HG03039 (cell line): ENCODE results near the gene OR13C2.
"Not testable (repeated sequence)": the region's sequence is repeated elsewhere in the genome, so short reads cannot be mapped to it uniquely, and the experiment has no call there.

ENCODE experiments used
- ATAC-seq: cut with Tn5 transposase; IDR thresholded peaks from one replicate; pipeline ENCODE4 v1.9.1; 2021; ENCODE audit warnings: mild to moderate bottlenecking, moderate library complexity; ENCODE audit not compliant: unreplicated experiment

The OR13C2 gene, protein sequence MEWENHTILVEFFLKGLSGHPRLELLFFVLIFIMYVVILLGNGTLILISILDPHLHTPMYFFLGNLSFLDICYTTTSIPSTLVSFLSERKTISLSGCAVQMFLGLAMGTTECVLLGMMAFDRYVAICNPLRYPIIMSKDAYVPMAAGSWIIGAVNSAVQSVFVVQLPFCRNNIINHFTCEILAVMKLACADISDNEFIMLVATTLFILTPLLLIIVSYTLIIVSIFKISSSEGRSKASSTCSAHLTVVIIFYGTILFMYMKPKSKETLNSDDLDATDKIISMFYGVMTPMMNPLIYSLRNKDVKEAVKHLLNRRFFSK

DNA sequence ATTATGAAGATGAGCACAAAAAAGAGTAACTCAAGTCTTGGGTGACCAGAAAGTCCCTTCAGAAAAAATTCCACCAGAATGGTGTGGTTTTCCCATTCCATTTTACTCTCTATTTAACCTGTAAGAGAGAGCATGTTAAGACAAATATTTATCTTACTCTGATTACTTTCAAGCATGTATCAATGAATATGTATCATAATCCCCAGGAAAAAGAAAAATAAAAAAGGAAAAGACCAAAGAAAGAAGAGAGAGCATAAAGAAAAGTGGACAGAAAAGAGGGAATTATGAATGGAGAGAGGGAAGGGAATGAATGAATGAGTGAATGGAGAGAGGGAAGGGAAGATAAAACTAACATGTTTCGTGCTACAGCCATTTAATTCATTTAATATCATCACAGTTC is at the start of gene OR13C2:
Gene OR13C2 (minus strand): TSS at position 101 of the 400 bp plus-strand sequence. CDS start 0 bp downstream, at position 101.
- ATAC-seq: not testable (repeated sequence)

- ATAC-seq: no peak
Measured at GRCh38 chr9:104635456-104635855, 30.0 kb upstream of the OR13C2 start.

- ATAC-seq: no peak
Measured at GRCh38 chr9:104633976-104634520, 28.6 kb upstream of the OR13C2 start.

- ATAC-seq: not testable (repeated sequence)
Measured at GRCh38 chr9:104625964-104626363, 20.5 kb upstream of the OR13C2 start.

- ATAC-seq: no peak
Measured at GRCh38 chr9:104618104-104618503, 12.7 kb upstream of the OR13C2 start, which contains the start of gene OR13C9. Gene OR13C9, minus strand, starts transcription at chr9:104618204. Its CDS starts 0 bp downstream, at chr9:104618204.

- no peak for ATAC-seq
Measured at GRCh38 chr9:104617418-104617817, 12.0 kb upstream of the OR13C2 start.

- ATAC-seq: no peak
Measured at GRCh38 chr9:104611213-104611612, 5.8 kb upstream of the OR13C2 start.

- no peak for ATAC-seq
Measured at GRCh38 chr9:104608336-104608735, 2.9 kb upstream of the OR13C2 start.

- ATAC-seq: no peak
Measured at GRCh38 chr9:104606152-104606551, 725 bp upstream of the OR13C2 start.

DNA sequence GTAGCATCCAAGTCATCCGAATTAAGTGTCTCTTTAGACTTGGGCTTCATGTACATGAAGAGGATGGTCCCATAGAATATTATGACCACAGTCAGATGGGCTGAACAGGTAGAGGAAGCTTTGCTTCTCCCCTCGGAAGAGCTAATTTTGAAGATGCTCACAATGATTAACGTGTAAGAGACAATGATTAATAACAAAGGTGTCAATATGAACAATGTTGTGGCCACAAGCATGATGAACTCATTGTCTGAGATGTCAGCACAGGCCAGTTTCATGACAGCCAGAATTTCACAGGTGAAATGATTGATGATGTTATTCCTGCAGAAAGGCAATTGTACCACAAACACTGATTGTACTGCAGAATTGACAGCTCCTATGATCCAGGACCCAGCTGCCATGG is 626 bp downstream of the OR13C2 start:
- ATAC-seq: no peak

- ATAC-seq: not testable (repeated sequence)
Measured at GRCh38 chr9:104599313-104599712, 6.1 kb downstream of the OR13C2 start, which contains the start of gene OR13C5. Gene OR13C5, minus strand, starts transcription at chr9:104599413. Its CDS starts 0 bp downstream, at chr9:104599413.

DNA sequence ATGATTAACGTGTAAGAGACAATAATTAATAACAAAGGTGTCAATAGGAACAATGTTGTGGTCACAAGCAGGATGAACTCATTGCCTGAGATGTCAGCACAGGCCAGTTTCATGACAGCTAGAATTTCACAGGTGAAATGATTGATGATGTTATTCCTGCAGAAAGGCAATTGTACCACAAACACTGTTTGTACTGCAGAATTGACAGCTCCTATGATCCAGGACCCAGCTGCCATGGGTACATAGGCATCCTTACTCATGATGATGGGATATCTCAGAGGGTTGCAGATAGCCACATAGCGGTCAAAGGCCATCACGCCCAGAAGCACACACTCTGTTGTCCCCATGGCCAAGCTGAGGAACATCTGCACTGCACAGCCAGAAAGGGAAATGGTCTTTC is 6.7 kb downstream of the OR13C2 start:
- ATAC-seq: not testable (repeated sequence)

- ATAC-seq: no peak
Measured at GRCh38 chr9:104589626-104590025, 15.8 kb downstream of the OR13C2 start.

GRCh38 chr9:104586496-104587180 is 18.8 kb downstream of the OR13C2 start:
- ATAC-seq: no peak

GRCh38 chr9:104580562-104580961 is 24.9 kb downstream of the OR13C2 start:
- ATAC-seq: no peak

DNA sequence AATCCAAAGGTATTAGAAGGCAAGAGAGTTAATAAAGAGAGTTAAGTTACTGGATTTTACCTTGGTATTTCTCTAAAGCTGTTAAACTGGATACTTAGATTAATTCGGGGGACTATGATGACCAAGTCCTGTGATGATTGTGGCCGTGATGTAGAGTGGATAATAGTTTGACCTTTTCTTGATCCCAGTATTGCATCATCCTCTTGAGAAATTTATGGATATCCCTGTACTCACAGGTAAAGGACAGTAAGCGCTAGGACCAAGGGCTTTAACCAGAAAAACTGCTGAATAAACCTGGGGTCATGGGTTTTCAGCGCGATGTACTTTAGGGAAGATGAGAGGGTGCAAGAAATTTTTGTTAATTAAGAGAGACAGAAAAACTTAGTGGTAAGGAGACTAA is 28.2 kb downstream of the OR13C2 start:
- no peak for ATAC-seq

DNA sequence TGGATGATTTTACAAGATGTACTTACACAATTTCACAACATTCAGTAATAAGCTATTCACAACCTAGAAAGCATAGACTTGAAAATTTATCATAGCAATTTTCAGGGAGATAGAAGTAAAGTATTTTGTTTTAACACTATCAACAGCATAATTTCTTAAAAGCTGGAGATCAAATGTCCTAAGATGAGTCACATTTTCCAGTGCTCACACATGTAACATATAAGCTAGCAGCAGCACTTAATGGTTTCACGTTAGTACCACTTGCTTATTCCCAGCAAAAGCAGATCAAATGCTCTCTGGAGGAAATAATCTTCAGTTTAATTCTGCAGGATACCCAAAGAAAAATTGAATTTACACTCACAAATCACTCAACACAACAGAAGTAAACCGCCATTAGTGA is 30.0 kb downstream of the OR13C2 start:
- ATAC-seq: no peak

GRCh38 chr9:104572612-104573011 is 32.8 kb downstream of the OR13C2 start:
- ATAC-seq: no peak

DNA sequence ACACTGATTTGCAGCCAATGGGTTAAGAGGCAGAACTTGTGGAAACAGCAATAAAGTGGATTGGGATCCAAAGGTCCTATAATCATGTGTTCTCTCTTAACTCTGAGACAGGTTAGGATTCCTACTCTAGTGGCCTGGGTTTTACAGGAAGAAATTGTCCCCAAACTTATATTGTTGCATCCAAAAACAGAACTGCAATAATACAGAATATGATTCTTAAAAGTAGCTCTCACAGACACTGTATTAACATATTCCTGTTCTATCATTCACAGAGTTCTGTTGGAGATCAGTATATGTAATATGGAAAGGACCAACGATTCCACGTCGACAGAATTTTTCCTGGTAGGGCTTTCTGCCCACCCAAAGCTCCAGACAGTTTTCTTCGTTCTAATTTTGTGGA is 36.6 kb downstream of the OR13C2 start, which contains the start of gene OR13C8:
Gene OR13C8 (plus strand): TSS at position 301 of the 400 bp plus-strand sequence. CDS start 0 bp downstream, at position 301.
- ATAC-seq: no peak

DNA sequence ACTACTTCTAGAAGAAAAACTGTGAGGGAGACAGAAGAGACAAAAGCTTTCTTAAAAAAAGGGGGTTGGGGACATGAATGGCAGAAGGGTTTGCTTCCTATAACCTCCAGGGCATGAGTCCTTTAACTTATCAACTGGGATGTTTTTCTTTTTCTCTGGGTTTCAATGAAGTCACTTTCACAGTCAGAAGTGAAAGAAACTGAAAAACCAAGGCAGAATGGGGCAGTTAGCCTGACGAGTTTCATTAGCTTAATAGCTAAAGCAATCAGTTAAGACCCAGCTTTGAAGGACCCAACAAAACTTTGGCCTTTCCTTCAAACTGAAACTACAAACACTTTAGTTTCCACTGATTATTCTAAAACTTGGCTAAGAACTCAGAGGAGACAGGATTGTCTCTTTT is 41.1 kb downstream of the OR13C2 start:
- no peak for ATAC-seq

- ATAC-seq: no peak
Measured at GRCh38 chr9:104556830-104557634, 48.4 kb downstream of the OR13C2 start.
